Measurements from ENCODE around the gene CTIF. TPM values are rescaled to one million over a fixed set of nuclear protein-coding genes. Genes with fewer than 3 reads are reported as not detected.
A peak's percentile ranks its signal among the peaks of the same experiment; 100 is the strongest.

The CTIF gene
- total RNA-seq, 2 experiments from 2014 or later: 0.06 to 0.38 TPM

GRCh38 chr18:48894799-48895346, 356.0 kb downstream of the CTIF start:
- ChIA-PET CTCF (ENCODE audit: unreplicated experiment) (no interaction called here), POLR2A (no interaction called here)
- BruUV-seq (replicated peaks): no TSS peak
- no peaks in the 10 kb centered on the region for H3K79me2 ChIP-seq (ENCODE audit: insufficient read depth, low read depth, low read length)
- no peaks in the 10 kb centered on the region for H3K9me2 ChIP-seq (ENCODE audit: insufficient read depth, low read length)
- no peak for TF ChIP-seq CTCF (conservative IDR thresholded peaks at IDR 0.05; ENCODE audit: low read length)
- TF ChIP-seq EZH2phosphoT487 (IDR thresholded peaks at IDR 0.05; ENCODE audit: borderline replicate concordance, low read depth, low read length): no peak
- H3K4me3 ChIP-seq (ENCODE audit: low read depth, low read length, poor library complexity, severe bottlenecking): no peak overlapping the region
- H2AFZ ChIP-seq (ENCODE audit: low read length): no peak overlapping the region
- H3K4me1 ChIP-seq (ENCODE audit: insufficient read depth, low read length, poor library complexity, severe bottlenecking): peaks cover 11% of the 10 kb centered on the region
- no peaks in the 10 kb centered on the region for H3K36me3 ChIP-seq (ENCODE audit: insufficient read depth, low read length)
- no peaks in the 10 kb centered on the region for H4K20me1 ChIP-seq (ENCODE audit: insufficient read depth, low read length)
- H3K27ac ChIP-seq (ENCODE audit: low read depth, low read length, poor library complexity, severe bottlenecking): no peak overlapping the region
- no peak for DNase-seq (ENCODE audit: low spot score)
- no peak overlapping the region for H3K4me2 ChIP-seq (ENCODE audit: low read length)
- H3K9me3 ChIP-seq (ENCODE audit: low read length): no peaks in the 10 kb centered on the region
- intact Hi-C loops (cut with micrococcal nuclease; ENCODE audit: unreplicated experiment): loop anchor here (5.0 kb wide), 1 partner anchor 118 kb away; no protein-coding TSS in a partner anchor

- BruUV-seq (replicated peaks): no TSS peak
- TF ChIP-seq EZH2phosphoT487 (IDR thresholded peaks at IDR 0.05; ENCODE audit: borderline replicate concordance, low read depth, low read length) (no peak), CTCF (conservative IDR thresholded peaks at IDR 0.05; ENCODE audit: low read length) (no peak)
- Histone ChIP-seq H3K79me2 (ENCODE audit: insufficient read depth, low read depth, low read length) (no peaks in the 10 kb centered on the region), H3K4me3 (ENCODE audit: low read depth, low read length, poor library complexity, severe bottlenecking) (no peak overlapping the region), H3K9me2 (ENCODE audit: insufficient read depth, low read length) (no peaks in the 10 kb centered on the region), H3K27ac (ENCODE audit: low read depth, low read length, poor library complexity, severe bottlenecking) (no peak overlapping the region), H3K36me3 (ENCODE audit: insufficient read depth, low read length) (no peaks in the 10 kb centered on the region), H3K4me2 (ENCODE audit: low read length) (0 out of 2 replicates have a peak overlapping the region, but pooled peaks have one; percentile 8), H3K4me1 (ENCODE audit: insufficient read depth, low read length, poor library complexity, severe bottlenecking) (peaks cover 11% of the 10 kb centered on the region), H2AFZ (ENCODE audit: low read length) (no peak overlapping the region), H3K9me3 (ENCODE audit: low read length) (no peaks in the 10 kb centered on the region), H4K20me1 (ENCODE audit: insufficient read depth, low read length) (no peaks in the 10 kb centered on the region)
- ChIA-PET POLR2A (no interaction called here), CTCF (ENCODE audit: unreplicated experiment) (no interaction called here)
- intact Hi-C loops (cut with micrococcal nuclease; ENCODE audit: unreplicated experiment): loop anchor here (5.0 kb wide), 1 partner anchor 119 kb away; no protein-coding TSS in a partner anchor
- no peak for DNase-seq (ENCODE audit: low spot score)
These were observed 357.6 kb downstream of the CTIF start for GRCh38 chr18:48896326-48896874.

- Histone ChIP-seq H2AFZ (ENCODE audit: low read length) (no peak overlapping the region), H3K9me2 (ENCODE audit: insufficient read depth, low read length) (no peaks in the 10 kb centered on the region), H3K9me3 (ENCODE audit: low read length) (no peaks in the 10 kb centered on the region), H3K36me3 (ENCODE audit: insufficient read depth, low read length) (no peaks in the 10 kb centered on the region), H4K20me1 (ENCODE audit: insufficient read depth, low read length) (no peaks in the 10 kb centered on the region), H3K4me3 (ENCODE audit: low read depth, low read length, poor library complexity, severe bottlenecking) (no peak overlapping the region), H3K4me1 (ENCODE audit: insufficient read depth, low read length, poor library complexity, severe bottlenecking) (peaks cover 11% of the 10 kb centered on the region), H3K79me2 (ENCODE audit: insufficient read depth, low read depth, low read length) (no peaks in the 10 kb centered on the region), H3K27ac (ENCODE audit: low read depth, low read length, poor library complexity, severe bottlenecking) (no peak overlapping the region), H3K4me2 (ENCODE audit: low read length) (0 out of 2 replicates have a peak overlapping the region, but pooled peaks have one; percentile 8)
- peak; percentile 13 for DNase-seq (ENCODE audit: low spot score)
- POLR2A ChIA-PET: interaction anchor here (0.6 to 0.9 kb wide), 2 partner anchors 12 to 79 kb away, joined by 3 to 7 read pairs; no protein-coding TSS in a partner anchor
- TF ChIP-seq EZH2phosphoT487 (IDR thresholded peaks at IDR 0.05; ENCODE audit: borderline replicate concordance, low read depth, low read length) (no peak), CTCF (conservative IDR thresholded peaks at IDR 0.05; ENCODE audit: low read length) (0 out of 2 replicates have a peak, but pooled peaks have one; percentile 26)
- intact Hi-C loops (cut with micrococcal nuclease; ENCODE audit: unreplicated experiment): loop anchor here (5.0 kb wide), 1 partner anchor 120 kb away; no protein-coding TSS in a partner anchor
- CTCF ChIA-PET (ENCODE audit: unreplicated experiment): no interaction called here
- no TSS peak for BruUV-seq (replicated peaks)
These were observed 358.2 kb downstream of the CTIF start for GRCh38 chr18:48896875-48897511.

All from OCI-LY7 (cell line).